ENCODE data around the gene ZWILCH.

DNA sequence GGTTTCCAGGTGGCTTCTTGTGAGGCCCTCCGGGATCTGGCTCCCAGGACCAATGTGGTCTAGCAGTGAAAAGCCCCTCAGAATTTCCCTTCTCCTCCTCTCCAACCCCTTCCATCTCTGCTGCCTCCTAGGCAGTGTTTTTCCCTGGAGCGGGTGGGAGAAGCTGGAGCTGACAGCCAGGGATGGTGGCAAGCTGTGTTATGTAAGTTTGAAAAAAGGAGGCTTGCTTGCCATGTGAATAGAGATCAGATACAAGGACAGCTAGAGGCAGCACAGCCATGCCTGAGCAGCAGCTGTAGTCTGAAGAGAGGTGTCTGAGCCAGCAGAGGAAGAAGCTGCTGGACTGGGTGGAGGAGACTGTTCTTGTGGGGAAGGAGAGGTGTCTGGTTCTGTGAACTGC, 28.1 kb upstream of the ZWILCH start:
- TF ChIP-seq POLR2A (IDR thresholded peaks at IDR 0.05; ENCODE audit: low read depth, low read length) (no peak), TAF1 (IDR thresholded peaks at IDR 0.05; ENCODE audit: borderline replicate concordance, low read depth, low read length) (no peak)

Data from GM12892 (cell line).